ENCODE data around the gene MAGI2.

MAGI2 gene

GRCh38 chr7:79291498-79291865, 162.0 kb downstream of the MAGI2 start:
- no peak for TF ChIP-seq CTCF (IDR thresholded peaks at IDR 0.05; ENCODE audit: insufficient read depth, missing control alignments)
- DNase-seq (ENCODE audit: insufficient read length, low spot score) (no peak), FAIRE-seq (no peak)

- no peak for DNase-seq (ENCODE audit: insufficient read length, low spot score)
- FAIRE-seq: no peak
- no peak for TF ChIP-seq CTCF (IDR thresholded peaks at IDR 0.05; ENCODE audit: insufficient read depth, missing control alignments)
Measured at GRCh38 chr7:79290841-79291497, 162.5 kb downstream of the MAGI2 start.

GRCh38 chr7:79290398-79290797, 163.1 kb downstream of the MAGI2 start:
- FAIRE-seq (no peak), DNase-seq (ENCODE audit: insufficient read length, low spot score) (no peak)
- TF ChIP-seq CTCF (IDR thresholded peaks at IDR 0.05; ENCODE audit: insufficient read depth, missing control alignments): no peak

- DNase-seq (ENCODE audit: insufficient read length, low spot score): no peak
- no peak for TF ChIP-seq CTCF (IDR thresholded peaks at IDR 0.05; ENCODE audit: insufficient read depth, missing control alignments)
- FAIRE-seq: no peak
Measured at GRCh38 chr7:79288655-79289054, 164.8 kb downstream of the MAGI2 start.

GRCh38 chr7:79287981-79288380, 165.5 kb downstream of the MAGI2 start:
- no peak for DNase-seq (ENCODE audit: insufficient read length, low spot score)
- no peak for FAIRE-seq
- TF ChIP-seq CTCF (IDR thresholded peaks at IDR 0.05; ENCODE audit: insufficient read depth, missing control alignments): no peak

GRCh38 chr7:79286181-79286580, 167.3 kb downstream of the MAGI2 start:
- FAIRE-seq (no peak), DNase-seq (ENCODE audit: insufficient read length, low spot score) (no peak)
- no peak for TF ChIP-seq CTCF (IDR thresholded peaks at IDR 0.05; ENCODE audit: insufficient read depth, missing control alignments)

- no peak for FAIRE-seq
- TF ChIP-seq CTCF (IDR thresholded peaks at IDR 0.05; ENCODE audit: insufficient read depth, missing control alignments): no peak
- no peak for DNase-seq (ENCODE audit: insufficient read length, low spot score)
Measured at GRCh38 chr7:79285756-79286155, 167.7 kb downstream of the MAGI2 start.

Measured in D721Med (cell line).